Measurements from ENCODE around the gene SSR2. TPM values are rescaled to one million over a fixed set of nuclear protein-coding genes. Genes with fewer than 3 reads are reported as not detected.

SSR2 gene
- polyA plus RNA-seq, 1 donor (not counting 4 experiments of a cell fraction or from before 2014, with no cell fraction given), result 302 TPM

GRCh38 chr1:156060937-156061636, 40.3 kb upstream of the SSR2 start, which contains the start of gene RAB25:
Gene RAB25 (plus strand): TSS chr1:156061160. CDS start chr1:156061401, 241 bp downstream.
- Histone ChIP-seq H3K4me3 (ENCODE audit: control insufficient read depth in 2 of 3, extremely low read depth in 1 of 3, insufficient read depth in 2 of 3, low read depth in 1 of 3, low read length in 3 of 3) (peak within 1 kb of the TSS; percentile 57 to 89 (median 83)), H3K9ac (ENCODE audit: control insufficient read depth, extremely low read depth, insufficient read depth, low read length) (peak within 1 kb of the TSS; percentile 78)

GRCh38 chr1:156056326-156056849, 35.6 kb upstream of the SSR2 start:
- no peak for FAIRE-seq
- H3K4me1 ChIP-seq (ENCODE audit: control insufficient read depth, extremely low read depth, insufficient read depth, low read length), result peaks cover 13% of the 10 kb centered on the region

More at GRCh38 chr1:156060937-156061636, 40.3 kb upstream of the SSR2 start, which contains the start of gene RAB25:
- Histone ChIP-seq H3K79me2 (ENCODE audit: control insufficient read depth, insufficient read depth, low read length) (peaks cover 25% of the 10 kb centered on the region), H3K9me1 (ENCODE audit: control insufficient read depth, extremely low read depth, insufficient read depth, low read length) (peaks cover 2% of the 10 kb centered on the region), H4K20me1 (ENCODE audit: control insufficient read depth, extremely low read depth, insufficient read depth, low read length) (no peaks in the 10 kb centered on the region), H2AFZ (ENCODE audit: control insufficient read depth, low read length) (peak within 1 kb of the TSS; percentile 81), H3K4me2 (ENCODE audit: control insufficient read depth, extremely low read depth, insufficient read depth, low read depth, low read length) (peak within 1 kb of the TSS; percentile 96), H3K4me1 (ENCODE audit: control insufficient read depth, extremely low read depth, insufficient read depth, low read length) (peaks cover 13% of the 10 kb centered on the region), H3K27ac (ENCODE audit: control insufficient read depth, insufficient read depth, low read length) (peak within 1 kb of the TSS; percentile 67), H3K36me3 (ENCODE audit: control insufficient read depth in 2 of 2, extremely low read depth in 1 of 2, insufficient read depth in 2 of 2, low read length in 2 of 2) (peaks cover 0 to 11% of the 10 kb centered on the region in 2 experiments), H3K27me3 (ENCODE audit: control insufficient read depth, extremely low read depth, insufficient read depth, low read length) (no peaks in the 10 kb centered on the region), H3K9me3 (ENCODE audit: control insufficient read depth, low read depth, low read length) (no peaks in the 10 kb centered on the region)
- TF ChIP-seq CTCF (optimal IDR thresholded peaks at IDR 0.05 in 1 of 3, IDR thresholded peaks at IDR 0.05 in 1 of 3, conservative IDR thresholded peaks at IDR 0.05 in 1 of 3; ENCODE audit: extremely low read depth in 1 of 3, insufficient read depth in 2 of 3, low read length in 3 of 3) (peak in 1 of 3 experiments; percentile 31), EZH2 (IDR thresholded peaks at IDR 0.05; ENCODE audit: low read length) (no peak)
- dilution Hi-C loops (cut with MboI; ENCODE audit: extremely low pct_ligation_motif_present, low sequenced_read_pairs), result no loop called here
- FAIRE-seq, result peak; percentile 67
- DNase-seq (ENCODE audit: low read depth, low spot score), result peak; percentile 69

More at GRCh38 chr1:156056326-156056849, 35.6 kb upstream of the SSR2 start:
- Histone ChIP-seq H3K9ac (ENCODE audit: control insufficient read depth, extremely low read depth, insufficient read depth, low read length) (no peak overlapping the region), H4K20me1 (ENCODE audit: control insufficient read depth, extremely low read depth, insufficient read depth, low read length) (no peaks in the 10 kb centered on the region), H3K27me3 (ENCODE audit: control insufficient read depth, extremely low read depth, insufficient read depth, low read length) (no peaks in the 10 kb centered on the region), H3K9me1 (ENCODE audit: control insufficient read depth, extremely low read depth, insufficient read depth, low read length) (peaks cover 2% of the 10 kb centered on the region), H3K9me3 (ENCODE audit: control insufficient read depth, low read depth, low read length) (no peaks in the 10 kb centered on the region), H3K4me3 (ENCODE audit: control insufficient read depth in 2 of 3, extremely low read depth in 1 of 3, insufficient read depth in 2 of 3, low read depth in 1 of 3, low read length in 3 of 3) (no peak overlapping the region), H2AFZ (ENCODE audit: control insufficient read depth, low read length) (no peak overlapping the region), H3K4me2 (ENCODE audit: control insufficient read depth, extremely low read depth, insufficient read depth, low read depth, low read length) (no peak overlapping the region), H3K36me3 (ENCODE audit: control insufficient read depth in 2 of 2, extremely low read depth in 1 of 2, insufficient read depth in 2 of 2, low read length in 2 of 2) (peaks cover 3 to 4% of the 10 kb centered on the region in 2 experiments), H3K27ac (ENCODE audit: control insufficient read depth, insufficient read depth, low read length) (no peak overlapping the region), H3K79me2 (ENCODE audit: control insufficient read depth, insufficient read depth, low read length) (peaks cover 40% of the 10 kb centered on the region)
- TF ChIP-seq EZH2 (IDR thresholded peaks at IDR 0.05; ENCODE audit: low read length), result no peak
- no peak for TF ChIP-seq CTCF (optimal IDR thresholded peaks at IDR 0.05 in 1 of 3, IDR thresholded peaks at IDR 0.05 in 1 of 3, conservative IDR thresholded peaks at IDR 0.05 in 1 of 3; ENCODE audit: extremely low read depth in 1 of 3, insufficient read depth in 2 of 3, low read length in 3 of 3)
- dilution Hi-C loops (cut with MboI; ENCODE audit: extremely low pct_ligation_motif_present, low sequenced_read_pairs), result no loop called here
- DNase-seq (ENCODE audit: low read depth, low spot score), result no peak
